ENCODE results near the gene LRRC47. TPM values are rescaled to one million over a fixed set of nuclear protein-coding genes. Genes with fewer than 3 reads are reported as not detected.
"Not testable (repeated sequence)": the region's sequence is repeated elsewhere in the genome, so short reads cannot be mapped to it uniquely, and the experiment has no call there.

LRRC47 gene
- total RNA-seq, 1 donor from 2014 or later = 54.0 TPM

- DNase-seq (ENCODE audit: low spot score) = not testable (repeated sequence)
These were observed 47.9 kb downstream of the LRRC47 start for GRCh38 chr1:3748316-3748900.

GRCh38 chr1:3747903-3748302 is 48.4 kb downstream of the LRRC47 start:
- DNase-seq (ENCODE audit: low spot score) = no peak

- DNase-seq (ENCODE audit: low spot score) = no peak
These were observed 48.8 kb downstream of the LRRC47 start for GRCh38 chr1:3747522-3747848.

- DNase-seq (ENCODE audit: low spot score) = peak; percentile 86
These were observed 49.3 kb downstream of the LRRC47 start for GRCh38 chr1:3746830-3747521.

GRCh38 chr1:3746389-3746829 is 49.9 kb downstream of the LRRC47 start:
- no peak for DNase-seq (ENCODE audit: low spot score)

DNA sequence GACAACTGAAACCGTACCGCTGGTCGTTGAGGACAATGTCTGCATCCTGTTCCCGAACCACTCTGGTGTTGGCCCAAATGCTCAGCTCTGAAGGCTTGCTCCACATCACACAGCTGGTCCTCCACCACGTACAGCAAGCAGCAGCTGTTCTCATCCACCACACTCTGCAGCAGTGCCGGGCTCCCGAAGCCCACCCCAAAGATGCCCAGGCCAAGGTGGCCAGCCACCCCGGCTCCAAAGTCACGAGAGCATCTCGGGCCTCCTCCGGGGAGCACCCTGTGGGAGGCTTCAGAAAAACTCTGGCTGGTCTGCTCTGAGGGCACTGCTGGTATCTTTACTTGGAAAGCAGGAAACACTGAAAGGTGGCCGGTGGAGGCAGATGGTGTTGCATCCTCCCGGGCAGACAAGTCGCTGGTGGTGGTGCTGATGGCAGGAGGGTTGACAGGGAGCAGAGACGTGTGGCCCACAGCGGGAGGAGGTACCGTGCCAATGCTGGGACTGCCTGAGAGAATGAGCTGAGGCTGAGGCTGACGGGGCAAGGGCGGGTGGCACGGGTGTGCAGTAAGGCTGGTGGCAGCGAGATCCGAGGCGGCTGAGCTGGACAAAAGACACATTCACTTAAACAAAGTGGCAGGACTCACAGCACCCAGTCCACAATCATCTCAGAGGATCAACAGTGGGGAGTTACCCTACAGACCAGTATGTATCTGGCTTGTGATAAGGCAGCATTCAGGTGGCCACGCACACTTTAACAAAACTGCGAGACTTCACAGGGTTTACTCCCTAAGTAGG is 50.5 kb downstream of the LRRC47 start:
- no peak for DNase-seq (ENCODE audit: low spot score)

DNA sequence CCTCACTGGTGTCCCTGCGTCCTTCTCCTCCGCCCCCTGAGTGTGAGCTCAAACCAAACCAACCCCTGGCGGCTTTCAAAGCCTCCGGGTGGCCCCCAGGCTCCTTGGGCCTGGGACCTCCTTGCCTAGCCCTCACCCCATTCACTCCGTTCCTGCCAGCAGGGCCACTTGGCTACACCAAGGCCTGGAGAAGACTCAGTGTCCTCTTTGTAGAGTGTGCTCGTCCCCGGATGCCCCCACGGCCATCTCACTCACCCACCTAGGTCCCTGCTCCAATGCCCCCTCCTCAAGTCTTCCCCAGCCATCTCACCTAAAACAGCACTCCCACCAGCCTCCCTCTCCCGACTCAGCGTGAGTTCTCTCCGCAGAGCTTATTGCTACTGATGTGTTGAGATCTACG is 51.2 kb downstream of the LRRC47 start:
- no peak for DNase-seq (ENCODE audit: low spot score)

DNA sequence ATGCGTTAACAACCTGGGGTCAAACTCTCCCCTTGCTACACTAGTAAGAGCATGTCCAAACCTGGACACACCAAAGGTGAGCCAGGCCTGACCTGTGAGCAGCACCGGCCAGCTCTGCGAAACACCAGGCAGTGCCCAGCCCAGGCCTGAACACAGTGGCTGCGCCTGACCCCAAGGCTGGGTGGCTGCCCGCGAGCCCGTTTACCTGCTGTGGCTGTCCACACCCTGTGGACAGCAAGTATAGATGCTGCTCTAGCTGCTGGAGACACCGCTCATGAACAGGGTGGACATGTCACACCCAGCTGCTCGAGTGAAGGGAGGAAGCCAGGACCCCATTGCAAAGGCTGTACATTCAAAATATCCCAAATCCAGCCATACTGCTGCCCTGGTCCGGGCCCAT is 51.7 kb downstream of the LRRC47 start:
- no peak for DNase-seq (ENCODE audit: low spot score)

DNA sequence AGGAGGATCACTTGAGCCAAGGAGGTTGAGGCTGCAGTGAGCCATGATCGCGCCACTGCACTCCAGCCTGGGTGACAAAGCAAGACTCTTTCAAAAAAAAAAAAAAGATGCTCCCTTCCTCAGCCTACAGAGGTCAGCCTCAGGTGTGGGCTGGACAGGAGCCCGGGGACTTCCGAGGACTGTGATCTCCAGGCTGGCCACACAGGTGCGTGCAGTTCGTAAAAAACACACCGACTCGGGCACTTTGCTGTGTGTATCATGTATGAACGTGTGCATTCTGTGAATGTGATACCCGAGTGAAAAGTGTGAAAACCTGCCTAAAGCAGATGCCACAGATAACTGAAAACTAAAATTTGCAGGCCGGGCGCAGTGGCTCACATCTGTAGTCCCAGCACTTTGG is 52.5 kb downstream of the LRRC47 start:
- DNase-seq (ENCODE audit: low spot score) = no peak

DNA sequence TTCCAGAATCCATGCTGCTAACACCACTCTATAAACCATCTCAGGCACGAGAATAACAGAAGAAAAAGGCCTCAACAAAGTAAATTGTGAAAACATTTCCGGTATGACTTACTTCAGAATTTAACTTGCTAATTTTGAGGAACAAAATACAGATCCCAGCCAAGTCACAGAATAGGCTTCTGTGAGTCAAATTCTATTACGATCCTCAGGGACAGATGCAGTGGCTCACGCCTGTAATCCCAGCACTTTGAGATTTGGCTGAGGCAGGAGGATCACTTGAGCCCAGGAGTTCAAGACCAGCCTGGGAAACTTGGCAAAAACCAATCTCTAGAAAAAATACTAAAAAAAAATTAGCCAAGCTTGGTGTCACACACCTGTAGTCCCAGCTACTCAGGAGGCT is 52.9 kb downstream of the LRRC47 start:
- DNase-seq (ENCODE audit: low spot score) = no peak

- no peak for DNase-seq (ENCODE audit: low spot score)
These were observed 53.6 kb downstream of the LRRC47 start for GRCh38 chr1:3742439-3743298.

GRCh38 chr1:3741566-3742438 is 54.5 kb downstream of the LRRC47 start:
- DNase-seq (ENCODE audit: low spot score) = no peak

DNA sequence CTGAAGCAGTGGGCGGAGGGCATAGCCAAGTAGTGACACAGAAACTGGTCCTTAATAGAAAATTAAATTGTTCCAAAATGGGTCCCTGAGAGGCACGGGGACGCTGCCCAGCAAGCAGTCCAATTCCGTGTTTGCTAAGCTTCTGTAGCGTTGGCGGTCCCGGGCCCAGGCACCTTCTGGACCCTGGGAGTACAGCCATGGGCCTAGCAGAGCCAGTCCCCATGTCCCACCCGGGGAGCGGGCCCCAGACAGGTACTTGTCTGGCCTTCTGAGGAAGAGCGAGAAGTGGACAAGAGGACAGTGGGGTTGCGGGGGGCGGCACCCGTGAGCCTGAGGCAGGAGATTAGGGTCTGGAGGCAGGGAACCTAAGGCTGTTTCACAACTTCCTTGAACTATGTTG is 55.5 kb downstream of the LRRC47 start:
- DNase-seq (ENCODE audit: low spot score) = no peak

GRCh38 chr1:3740042-3740441 is 56.3 kb downstream of the LRRC47 start:
- DNase-seq (ENCODE audit: low spot score) = no peak

DNA sequence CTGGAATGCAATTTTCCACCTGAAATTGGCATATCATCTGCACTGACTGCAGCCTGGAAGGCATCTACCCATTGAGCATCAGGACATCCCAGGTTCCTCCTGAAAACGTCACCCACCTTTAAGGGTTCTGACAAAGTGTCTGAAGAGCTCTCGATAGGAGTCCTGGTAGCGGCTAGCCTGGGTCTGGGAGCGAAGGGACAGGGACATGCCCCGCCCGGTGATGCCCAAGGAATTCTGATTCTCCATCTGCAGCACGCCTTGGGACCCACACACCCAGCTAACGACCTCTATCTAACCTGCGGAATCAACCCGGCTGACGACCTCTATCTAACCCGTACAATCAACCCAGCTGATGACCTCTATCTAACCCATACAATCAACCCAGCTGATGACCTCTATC is 57.4 kb downstream of the LRRC47 start:
- no peak for DNase-seq (ENCODE audit: low spot score)

GRCh38 chr1:3736708-3737107 is 59.6 kb downstream of the LRRC47 start:
- no peak for DNase-seq (ENCODE audit: low spot score)

GRCh38 chr1:3736131-3736561 is 60.2 kb downstream of the LRRC47 start:
- DNase-seq (ENCODE audit: low spot score) = no peak

DNA sequence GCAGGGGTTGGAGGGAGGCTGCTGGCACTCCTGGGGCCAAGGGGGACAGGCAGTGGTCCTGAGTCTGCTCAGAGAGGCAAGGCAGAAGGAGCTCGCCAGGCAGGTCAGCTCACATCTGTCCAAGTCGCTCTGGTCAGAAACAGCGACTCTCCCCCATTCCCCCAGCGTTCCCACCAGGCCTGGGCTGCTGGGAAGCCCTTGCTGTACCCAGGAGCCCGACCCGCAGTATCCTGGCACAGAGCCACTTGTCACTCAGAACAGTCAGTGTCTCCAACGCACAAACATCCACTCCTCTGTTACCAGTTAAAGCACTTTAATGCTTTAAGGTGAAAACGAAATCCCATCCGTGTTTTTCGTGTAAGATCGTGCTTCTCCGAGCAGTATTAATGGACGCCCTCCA is 60.6 kb downstream of the LRRC47 start:
- no peak for DNase-seq (ENCODE audit: low spot score)

GRCh38 chr1:3735027-3735681 is 61.1 kb downstream of the LRRC47 start:
- no peak for DNase-seq (ENCODE audit: low spot score)

GRCh38 chr1:3734602-3735001 is 61.7 kb downstream of the LRRC47 start:
- DNase-seq (ENCODE audit: low spot score) = no peak

Data from ureter (tissue), 1 donor.